CD14-positive monocyte (primary cell): Measurements from ENCODE around the gene CDS1. TPM values are rescaled to one million over a fixed set of nuclear protein-coding genes. Genes with fewer than 3 reads are reported as not detected.

Source experiments
- DNase-seq, 3 donors: peaks; one replicate each; pipeline ENCODE4 v3.0.0-alpha.2; 2011 to 2022
- H2AFZ ChIP-seq: 2 replicates; pipeline ENCODE4 v1.6.0; 2012; ENCODE audit warnings: mild to moderate bottlenecking, low read depth, low read length, inconsistent platforms; ENCODE audit not compliant: insufficient read depth, poor library complexity, severe bottlenecking
- H3K27ac ChIP-seq, 2 donors: 1 replicate in 1 of 2; 2 replicates in 1 of 2; pipeline ENCODE4 v1.5.1; 2012 to 2013; ENCODE audit warnings: low read length in 2 of 2, control low read depth in 1 of 2, inconsistent platforms in 1 of 2, low read depth in 1 of 2, mild to moderate bottlenecking in 1 of 2
- H3K27me3 ChIP-seq, 2 donors: one replicate each; pipeline versions ENCODE4 v1.6.0 to v1.6.1; 2011 to 2013; ENCODE audit warnings: low read length in 2 of 2; ENCODE audit not compliant: control insufficient read depth in 2 of 2, insufficient read depth in 2 of 2
- H3K36me3 ChIP-seq, 2 donors: replicated peaks in 1 of 2; 1 replicate in 1 of 2; 2 replicates in 1 of 2; pipeline versions ENCODE4 v1.5.1 to v1.6.1; 2012 to 2013; ENCODE audit warnings: low read length in 2 of 2, control low read depth in 1 of 2, inconsistent platforms in 1 of 2, mild to moderate bottlenecking in 1 of 2; ENCODE audit not compliant: insufficient read depth in 2 of 2, control insufficient read depth in 1 of 2
- H3K4me1 ChIP-seq, 2 donors: 1 replicate in 1 of 2; 2 replicates in 1 of 2; pipeline versions ENCODE4 v1.5.1 to v1.6.1; 2012 to 2013; ENCODE audit warnings: low read length in 2 of 2, control low read depth in 1 of 2, inconsistent platforms in 1 of 2, mild to moderate bottlenecking in 1 of 2, moderate library complexity in 1 of 2; ENCODE audit not compliant: insufficient read depth in 2 of 2, control insufficient read depth in 1 of 2
- H3K4me2 ChIP-seq: replicated peaks from 2 replicates; pipeline ENCODE3; 2012; ENCODE audit warnings: low read length, moderate library complexity, mild to moderate bottlenecking; ENCODE audit not compliant: poor library complexity, severe bottlenecking; ENCODE audit errors: extremely low read depth
- H3K4me3 ChIP-seq, 3 experiments: fragments of 200-600 bp in 1 of 3; sonication (generic) in 1 of 3; replicated peaks in 1 of 3; 1 replicate in 2 of 3; 2 replicates in 1 of 3; pipeline ENCODE4 v1.5.1; 2011 to 2013; ENCODE audit warnings: low read length in 3 of 3, mild to moderate bottlenecking in 3 of 3, control low read depth in 2 of 3, low read depth in 2 of 3, inconsistent platforms in 1 of 3, moderate library complexity in 1 of 3
- H3K79me2 ChIP-seq: 2 replicates; pipeline ENCODE4 v1.6.0; 2012; ENCODE audit warnings: mild to moderate bottlenecking, control low read depth, inconsistent platforms, low read length, moderate library complexity; ENCODE audit not compliant: insufficient read depth
- H3K9ac ChIP-seq: 2 replicates; pipeline ENCODE4 v1.6.0; 2017; ENCODE audit warnings: low read length, mild to moderate bottlenecking; ENCODE audit not compliant: insufficient read depth, poor library complexity, severe bottlenecking
- H3K9me3 ChIP-seq, 2 donors: replicated peaks in 1 of 2; 1 replicate in 1 of 2; 2 replicates in 1 of 2; pipeline versions ENCODE4 v1.5.1 to v1.6.1; 2012 to 2013; ENCODE audit warnings: low read length in 2 of 2, control low read depth in 1 of 2; ENCODE audit not compliant: control insufficient read depth in 1 of 2, insufficient read depth in 1 of 2
- H4K20me1 ChIP-seq: 2 replicates; pipeline ENCODE4 v1.6.0; 2012; ENCODE audit warnings: mild to moderate bottlenecking, low read length, control low read depth, moderate library complexity; ENCODE audit not compliant: insufficient read depth
- H3K27ac Mint-ChIP-seq, 7 donors: one replicate each; pipeline ENCODE4 v1.8.0; 2020; ENCODE audit warnings: mild to moderate bottlenecking in 7 of 7, mixed read lengths in 7 of 7, moderate library complexity in 6 of 7, inconsistent platforms in 2 of 7
- H3K27me3 Mint-ChIP-seq, 3 donors: one replicate each; pipeline ENCODE4 v1.8.0; 2021 to 2022; ENCODE audit warnings: low read depth in 3 of 3, mild to moderate bottlenecking in 3 of 3, mixed read lengths in 3 of 3, moderate library complexity in 3 of 3, inconsistent platforms in 1 of 3
- H3K36me3 Mint-ChIP-seq, 2 donors: one replicate each; pipeline ENCODE4 v1.8.0; 2020; ENCODE audit warnings: mixed read lengths in 2 of 2, inconsistent platforms in 1 of 2, mild to moderate bottlenecking in 1 of 2
- H3K4me1 Mint-ChIP-seq: one replicate; pipeline ENCODE4 v1.8.0; 2020; ENCODE audit warnings: mild to moderate bottlenecking, mixed read lengths
- H3K4me3 Mint-ChIP-seq, 2 donors: one replicate each; pipeline ENCODE4 v1.8.0; 2020; ENCODE audit warnings: mild to moderate bottlenecking in 2 of 2, mixed read lengths in 2 of 2, moderate library complexity in 1 of 2
- H3K9me3 Mint-ChIP-seq, 7 donors: one replicate each; pipeline ENCODE4 v1.8.0; 2020 to 2022; ENCODE audit warnings: mixed read lengths in 7 of 7, mild to moderate bottlenecking in 6 of 7, moderate library complexity in 6 of 7, inconsistent platforms in 2 of 7
- WGBS: methylation state at CpG from one replicate; pipeline ENCODE4 v1.1.5; 2013; ENCODE audit warnings: missing lambda C conversion rate; ENCODE audit not compliant: insufficient coverage; 5-methylcytosine and 5-hydroxymethylcytosine counted together
- intact Hi-C, 2 donors: fragments of 100-400 bp; cut with micrococcal nuclease; formaldehyde crosslinking; loops; one replicate each; pipeline versions ENCODE4 v1.15.0 to v1.15.1; 2023
- polyA plus RNA-seq, 3 donors: library from polyadenylated mRNA; depleted of rRNA in 1 of 3; unstranded in 2 of 3; stranded (reverse) in 1 of 3; fragments of 300-500 nt in 2 of 3; fragments of >200 nt in 1 of 3; fragmentation: Illumina TruSeq in 2 of 3; gene quantifications; 1 replicate in 2 of 3; 2 replicates in 1 of 3; pipeline ENCODE4 v1.2.3, GENCODE V29; 2012 to 2021
- TF ChIP-seq, protein P1 (sequence below): fragments of 200-600 bp; IDR thresholded peaks from one replicate; pipeline ENCODE4 v1.8.0; 2022; ENCODE audit warnings: antibody characterized with exemption, mild to moderate bottlenecking

Gene CDS1
- polyA plus RNA-seq, 3 donors = 0.12 to 0.15 (median 0.13) TPM

GRCh38 chr4:84678976-84679744 is 96.2 kb downstream of the CDS1 start:
- Histone ChIP-seq H3K9me3 (no peaks in the 10 kb centered on the region), H3K27me3 (no peaks in the 10 kb centered on the region), H3K36me3 (peaks cover 76 to 96% of the 10 kb centered on the region in 2 donors), H4K20me1 (peaks cover 19% of the 10 kb centered on the region), H3K4me2 (no peak overlapping the region), H3K27ac (no peak overlapping the region), H3K79me2 (no peaks in the 10 kb centered on the region), H3K9ac (no peak overlapping the region), H2AFZ (no peak overlapping the region), H3K4me3 (no peak overlapping the region), H3K4me1 (peaks cover 24 to 28% of the 10 kb centered on the region in 2 donors)
- DNase-seq = no peak
- Mint-ChIP-seq H3K27ac (peak overlapping the region in 1 of 7 donors; percentile 3), H3K4me3 (no peak overlapping the region), H3K9me3 (no peaks in the 10 kb centered on the region), H3K4me1 (peaks cover 31% of the 10 kb centered on the region), H3K27me3 (no peaks in the 10 kb centered on the region), H3K36me3 (peaks cover 76 to 94% of the 10 kb centered on the region in 2 donors)
- intact Hi-C loops = no loop called here
- TF ChIP-seq, protein P1, sequence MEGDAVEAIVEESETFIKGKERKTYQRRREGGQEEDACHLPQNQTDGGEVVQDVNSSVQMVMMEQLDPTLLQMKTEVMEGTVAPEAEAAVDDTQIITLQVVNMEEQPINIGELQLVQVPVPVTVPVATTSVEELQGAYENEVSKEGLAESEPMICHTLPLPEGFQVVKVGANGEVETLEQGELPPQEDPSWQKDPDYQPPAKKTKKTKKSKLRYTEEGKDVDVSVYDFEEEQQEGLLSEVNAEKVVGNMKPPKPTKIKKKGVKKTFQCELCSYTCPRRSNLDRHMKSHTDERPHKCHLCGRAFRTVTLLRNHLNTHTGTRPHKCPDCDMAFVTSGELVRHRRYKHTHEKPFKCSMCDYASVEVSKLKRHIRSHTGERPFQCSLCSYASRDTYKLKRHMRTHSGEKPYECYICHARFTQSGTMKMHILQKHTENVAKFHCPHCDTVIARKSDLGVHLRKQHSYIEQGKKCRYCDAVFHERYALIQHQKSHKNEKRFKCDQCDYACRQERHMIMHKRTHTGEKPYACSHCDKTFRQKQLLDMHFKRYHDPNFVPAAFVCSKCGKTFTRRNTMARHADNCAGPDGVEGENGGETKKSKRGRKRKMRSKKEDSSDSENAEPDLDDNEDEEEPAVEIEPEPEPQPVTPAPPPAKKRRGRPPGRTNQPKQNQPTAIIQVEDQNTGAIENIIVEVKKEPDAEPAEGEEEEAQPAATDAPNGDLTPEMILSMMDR = no peak
- 100% methylated on average over 11 of the region's 14 CpGs for WGBS

DNA sequence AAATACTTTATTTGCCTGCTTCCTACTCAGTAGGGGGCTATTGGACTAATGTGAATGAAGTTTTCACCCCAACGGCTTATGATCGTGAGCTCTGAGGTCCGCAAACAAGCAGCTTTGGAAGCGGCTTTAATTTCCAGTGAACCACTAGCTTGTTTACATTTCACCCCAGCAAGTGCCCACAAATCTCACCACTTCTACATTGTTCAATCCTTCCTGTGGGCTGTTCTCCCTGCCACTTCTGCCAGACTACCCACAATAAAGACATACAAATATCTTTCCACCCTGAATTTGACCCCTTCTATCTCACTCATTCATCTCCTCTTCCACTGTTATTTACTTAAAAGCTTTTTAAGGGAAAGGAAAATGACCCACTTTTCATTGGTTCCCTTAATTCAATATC is 98.0 kb downstream of the CDS1 start:
- DNase-seq = no peak
- TF ChIP-seq, protein P1 = no peak
- 39% methylated on average over 4 of the region's 4 CpGs for WGBS
- H3K9me3 ChIP-seq = no peaks in the 10 kb centered on the region
- no peak overlapping the region for H3K9ac ChIP-seq
- intact Hi-C loops = loop anchor here in 1 of 2 donors (5.0 kb wide), 1 partner anchor 99 kb away; the partner anchor contains the start of gene CDS1
- no peak overlapping the region for H3K4me2 ChIP-seq
- H3K4me3 Mint-ChIP-seq = no peak overlapping the region
- peaks cover 77 to 98% of the 10 kb centered on the region in 2 donors for H3K36me3 ChIP-seq
- H3K36me3 Mint-ChIP-seq = peaks cover 82 to 95% of the 10 kb centered on the region in 2 donors
- H3K79me2 ChIP-seq = no peaks in the 10 kb centered on the region
- no peak overlapping the region for H3K4me3 ChIP-seq
- peaks cover 24% of the 10 kb centered on the region for H4K20me1 ChIP-seq
- H3K27ac ChIP-seq = no peak overlapping the region
- H3K27me3 ChIP-seq = no peaks in the 10 kb centered on the region
- H3K9me3 Mint-ChIP-seq = no peaks in the 10 kb centered on the region
- no peaks in the 10 kb centered on the region for H3K27me3 Mint-ChIP-seq
- H3K4me1 Mint-ChIP-seq = peaks cover 31% of the 10 kb centered on the region
- H2AFZ ChIP-seq = no peak overlapping the region
- peak overlapping the region in 1 of 7 donors; percentile 2 for H3K27ac Mint-ChIP-seq
- peaks cover 24 to 28% of the 10 kb centered on the region in 2 donors for H3K4me1 ChIP-seq
